Measurements from ENCODE around the gene ABL1.

DNA sequence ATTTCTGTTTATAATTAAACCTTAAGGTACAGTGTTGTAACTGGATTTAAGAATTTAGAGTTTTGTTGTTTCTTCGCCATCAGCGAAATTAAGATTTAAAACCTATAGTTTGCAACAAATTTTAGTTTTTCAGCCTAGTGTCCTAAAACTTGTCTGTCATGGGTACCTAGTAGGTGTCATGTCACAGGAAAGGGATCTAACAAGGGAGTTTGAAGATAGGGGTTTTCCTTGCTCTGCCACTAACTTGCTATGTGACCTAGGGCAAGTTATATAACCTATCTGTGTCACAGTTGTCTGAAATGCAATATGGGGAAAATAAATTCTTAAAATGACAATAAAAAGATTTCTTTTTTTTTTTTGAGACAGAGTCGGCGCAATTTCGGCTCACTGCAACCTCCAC is 9.2 kb upstream of the ABL1 start:
- TF ChIP-seq, protein P1, sequence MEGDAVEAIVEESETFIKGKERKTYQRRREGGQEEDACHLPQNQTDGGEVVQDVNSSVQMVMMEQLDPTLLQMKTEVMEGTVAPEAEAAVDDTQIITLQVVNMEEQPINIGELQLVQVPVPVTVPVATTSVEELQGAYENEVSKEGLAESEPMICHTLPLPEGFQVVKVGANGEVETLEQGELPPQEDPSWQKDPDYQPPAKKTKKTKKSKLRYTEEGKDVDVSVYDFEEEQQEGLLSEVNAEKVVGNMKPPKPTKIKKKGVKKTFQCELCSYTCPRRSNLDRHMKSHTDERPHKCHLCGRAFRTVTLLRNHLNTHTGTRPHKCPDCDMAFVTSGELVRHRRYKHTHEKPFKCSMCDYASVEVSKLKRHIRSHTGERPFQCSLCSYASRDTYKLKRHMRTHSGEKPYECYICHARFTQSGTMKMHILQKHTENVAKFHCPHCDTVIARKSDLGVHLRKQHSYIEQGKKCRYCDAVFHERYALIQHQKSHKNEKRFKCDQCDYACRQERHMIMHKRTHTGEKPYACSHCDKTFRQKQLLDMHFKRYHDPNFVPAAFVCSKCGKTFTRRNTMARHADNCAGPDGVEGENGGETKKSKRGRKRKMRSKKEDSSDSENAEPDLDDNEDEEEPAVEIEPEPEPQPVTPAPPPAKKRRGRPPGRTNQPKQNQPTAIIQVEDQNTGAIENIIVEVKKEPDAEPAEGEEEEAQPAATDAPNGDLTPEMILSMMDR (IDR thresholded peaks at IDR 0.05; ENCODE audit: low read depth, low read length), result no peak
- TF ChIP-seq POLR2A (IDR thresholded peaks at IDR 0.05; ENCODE audit: extremely low read depth, insufficient read length) (no peak), MYC (IDR thresholded peaks at IDR 0.05; ENCODE audit: low read depth, low read length) (no peak)
- TF ChIP-seq, protein P2, sequence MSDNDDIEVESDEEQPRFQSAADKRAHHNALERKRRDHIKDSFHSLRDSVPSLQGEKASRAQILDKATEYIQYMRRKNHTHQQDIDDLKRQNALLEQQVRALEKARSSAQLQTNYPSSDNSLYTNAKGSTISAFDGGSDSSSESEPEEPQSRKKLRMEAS (IDR thresholded peaks at IDR 0.05; ENCODE audit: low read depth, low read length), result no peak

All from NB4 (cell line).